Measurements from ENCODE around the gene ENO4.

DNA sequence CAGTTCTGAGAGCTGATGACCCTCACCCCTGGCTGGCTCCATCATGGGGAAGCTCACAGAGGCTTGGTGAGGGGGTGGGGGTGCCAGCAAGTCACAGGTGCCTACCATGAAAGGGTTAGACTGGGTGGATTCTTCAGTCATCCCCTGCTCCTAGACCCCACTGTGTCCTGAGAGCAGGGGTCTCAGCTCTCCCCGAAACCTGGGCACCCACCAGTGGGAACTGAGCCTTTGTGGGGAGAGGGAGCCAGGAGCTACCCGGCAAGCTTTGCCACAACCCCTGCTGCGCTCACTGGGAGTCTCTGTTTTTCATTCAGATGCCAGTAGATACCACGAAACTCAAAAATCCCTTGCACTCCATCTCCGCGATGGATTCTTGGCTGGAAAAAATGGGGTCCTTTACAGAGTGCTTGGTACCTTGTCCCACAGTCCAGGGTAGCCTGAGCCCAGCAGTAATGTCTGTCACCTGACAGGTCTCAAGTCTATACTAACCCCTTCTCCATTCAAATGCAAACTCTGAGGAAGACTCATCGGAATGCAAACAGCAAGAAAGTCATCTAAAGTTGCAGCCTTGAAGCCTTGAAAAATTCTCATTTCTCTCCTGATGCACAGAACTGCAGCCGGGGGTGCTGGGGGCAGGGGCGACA is 48.9 kb upstream of the ENO4 start:
- no peak for TF ChIP-seq CTCF (IDR thresholded peaks at IDR 0.05)
- no peak for TF ChIP-seq POLR2A (IDR thresholded peaks at IDR 0.05)

All from testis (tissue), 2 donors.